Neural crest cell (in vitro differentiated cells): Measurements from ENCODE around the gene PHLDA3. TPM values are rescaled to one million over a fixed set of nuclear protein-coding genes. Genes with fewer than 3 reads are reported as not detected.
A peak's percentile ranks its signal among the peaks of the same experiment; 100 is the strongest.

Experiments used
- DNase-seq: peaks from one replicate; pipeline ENCODE4 v3.0.0; 2021; ENCODE audit warnings: low read depth, mixed read lengths, low spot score
- H3K27ac Mint-ChIP-seq: one replicate; pipeline ENCODE4 v1.8.0; 2021; ENCODE audit warnings: mild to moderate bottlenecking, mixed read lengths; ENCODE audit not compliant: unreplicated experiment
- H3K27me3 Mint-ChIP-seq: 2 replicates; pipeline ENCODE4 v1.8.0; 2021; ENCODE audit warnings: low read depth, mild to moderate bottlenecking, mixed read lengths
- H3K36me3 Mint-ChIP-seq: 2 replicates; pipeline ENCODE4 v1.8.0; 2021; ENCODE audit warnings: low read depth, mild to moderate bottlenecking, mixed read lengths
- H3K4me1 Mint-ChIP-seq: 2 replicates; pipeline ENCODE4 v1.8.0; 2021; ENCODE audit warnings: mixed read lengths
- H3K4me3 Mint-ChIP-seq: one replicate; pipeline ENCODE4 v1.8.0; 2021; ENCODE audit warnings: mild to moderate bottlenecking, mixed read lengths
- H3K9me3 Mint-ChIP-seq: 2 replicates; pipeline ENCODE4 v1.8.0; 2021; ENCODE audit warnings: mixed read lengths
- CTCF ChIP-seq: fragments of 200-600 bp; sonication (generic); conservative IDR thresholded peaks from 2 replicates; pipeline ENCODE4 v1.5.0; 2021; ENCODE audit warnings: antibody characterized with exemption, mild to moderate bottlenecking
- total RNA-seq: library from RNA; stranded (reverse); gene quantifications from 2 replicates; pipeline ENCODE4 v1.2.1, GENCODE V29; 2021

Gene PHLDA3
- total RNA-seq, 1 donor from 2014 or later: 10.7 TPM

- H3K9me3 Mint-ChIP-seq: no peaks in the 10 kb centered on the region
- no peak overlapping the region for H3K27ac Mint-ChIP-seq
- no peaks in the 10 kb centered on the region for H3K36me3 Mint-ChIP-seq
- H3K4me3 Mint-ChIP-seq: no peak overlapping the region
- no peaks in the 10 kb centered on the region for H3K27me3 Mint-ChIP-seq
- H3K4me1 Mint-ChIP-seq: peaks cover 50% of the 10 kb centered on the region
- DNase-seq: peak; percentile 30
- no peak for TF ChIP-seq CTCF
Observed at GRCh38 chr1:201450721-201451291, 18.2 kb downstream of the PHLDA3 start.

GRCh38 chr1:201448990-201449389, 20.0 kb downstream of the PHLDA3 start:
- no peaks in the 10 kb centered on the region for H3K27me3 Mint-ChIP-seq
- peak; percentile 35 for DNase-seq
- no peak for TF ChIP-seq CTCF
- H3K9me3 Mint-ChIP-seq: no peaks in the 10 kb centered on the region
- H3K27ac Mint-ChIP-seq: peak overlapping the region; percentile 80
- no peaks in the 10 kb centered on the region for H3K36me3 Mint-ChIP-seq
- H3K4me3 Mint-ChIP-seq: peak overlapping the region; percentile 64
- peaks cover 43% of the 10 kb centered on the region for H3K4me1 Mint-ChIP-seq

GRCh38 chr1:201447903-201448871, 20.8 kb downstream of the PHLDA3 start:
- H3K9me3 Mint-ChIP-seq: no peaks in the 10 kb centered on the region
- H3K27ac Mint-ChIP-seq: peak overlapping the region; percentile 80
- H3K27me3 Mint-ChIP-seq: no peaks in the 10 kb centered on the region
- peak overlapping the region; percentile 2 for H3K4me3 Mint-ChIP-seq
- TF ChIP-seq CTCF: peak; percentile 88
- peaks cover 43% of the 10 kb centered on the region for H3K4me1 Mint-ChIP-seq
- peak; percentile 73 for DNase-seq
- H3K36me3 Mint-ChIP-seq: no peaks in the 10 kb centered on the region

GRCh38 chr1:201445310-201445709, 23.7 kb downstream of the PHLDA3 start:
- Mint-ChIP-seq H3K36me3 (no peaks in the 10 kb centered on the region), H3K27ac (no peak overlapping the region), H3K4me3 (no peak overlapping the region), H3K9me3 (peaks cover 7% of the 10 kb centered on the region), H3K27me3 (no peaks in the 10 kb centered on the region), H3K4me1 (peaks cover 28% of the 10 kb centered on the region)
- no peak for TF ChIP-seq CTCF
- DNase-seq: no peak

GRCh38 chr1:201444792-201445191, 24.2 kb downstream of the PHLDA3 start:
- no peak for TF ChIP-seq CTCF
- no peak for DNase-seq
- H3K4me3 Mint-ChIP-seq: no peak overlapping the region
- H3K27me3 Mint-ChIP-seq: no peaks in the 10 kb centered on the region
- peaks cover 7% of the 10 kb centered on the region for H3K9me3 Mint-ChIP-seq
- no peaks in the 10 kb centered on the region for H3K36me3 Mint-ChIP-seq
- no peak overlapping the region for H3K27ac Mint-ChIP-seq
- H3K4me1 Mint-ChIP-seq: peaks cover 23% of the 10 kb centered on the region
